Airway epithelial cell (primary cell): ENCODE results near the gene EFS. TPM values are rescaled to one million over a fixed set of nuclear protein-coding genes. Genes with fewer than 3 reads are reported as not detected.

Experiments used
- total RNA-seq: library from RNA; depleted of rRNA; stranded (reverse); fragments of >200 nt; gene quantifications from 2 replicates; pipeline ENCODE4 v1.2.3, GENCODE V29; 2015

Gene EFS
- 15.0 and 23.2 TPM in 2 replicates for total RNA-seq

DNA sequence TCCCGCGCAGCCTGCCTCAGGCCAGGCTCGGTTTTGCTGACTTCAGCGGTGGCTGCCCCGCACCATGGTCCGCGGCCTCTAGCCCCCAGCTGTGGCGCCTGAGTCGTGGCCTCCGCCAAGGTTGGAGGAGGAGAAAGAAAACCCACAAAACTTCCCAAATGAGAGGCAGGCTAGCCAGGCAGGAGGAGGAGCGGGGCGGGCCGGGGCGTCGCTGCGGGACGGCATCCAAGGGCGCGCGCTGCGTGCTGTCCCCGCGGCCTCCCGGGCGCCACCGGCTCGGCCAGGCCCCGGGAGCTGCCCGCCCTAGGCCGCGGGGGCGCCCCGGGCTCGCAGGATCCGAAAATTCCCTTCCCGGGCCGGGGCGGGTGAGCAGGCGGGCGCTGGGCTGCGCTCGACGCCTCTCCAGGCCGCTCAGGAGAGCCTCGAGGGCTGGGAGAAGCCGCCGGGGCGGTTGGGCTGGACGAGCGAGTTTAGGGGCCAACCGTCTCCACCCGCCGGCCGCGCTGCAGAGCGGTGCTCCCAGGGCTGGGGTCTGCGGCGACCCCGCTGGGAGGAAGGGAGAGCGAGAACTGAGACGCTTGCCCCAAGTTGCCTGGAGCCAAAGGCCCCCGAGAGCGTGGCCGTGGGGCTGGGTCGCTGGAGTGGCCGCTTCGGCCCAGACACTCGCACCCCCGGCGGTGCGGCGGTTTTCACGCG lies at the start of gene EFS:
EFS (minus strand) TSS at position 137 of the 696 bp plus-strand sequence. CDS start 147 bp downstream, outside the sequence.

GRCh38 chr14:23407516-23408306 lies 42.7 kb upstream of the EFS start, which contains the start of gene MYH6:
MYH6 (minus strand) TSS chr14:23408273; CDS start chr14:23407223, 1,050 bp downstream.

DNA sequence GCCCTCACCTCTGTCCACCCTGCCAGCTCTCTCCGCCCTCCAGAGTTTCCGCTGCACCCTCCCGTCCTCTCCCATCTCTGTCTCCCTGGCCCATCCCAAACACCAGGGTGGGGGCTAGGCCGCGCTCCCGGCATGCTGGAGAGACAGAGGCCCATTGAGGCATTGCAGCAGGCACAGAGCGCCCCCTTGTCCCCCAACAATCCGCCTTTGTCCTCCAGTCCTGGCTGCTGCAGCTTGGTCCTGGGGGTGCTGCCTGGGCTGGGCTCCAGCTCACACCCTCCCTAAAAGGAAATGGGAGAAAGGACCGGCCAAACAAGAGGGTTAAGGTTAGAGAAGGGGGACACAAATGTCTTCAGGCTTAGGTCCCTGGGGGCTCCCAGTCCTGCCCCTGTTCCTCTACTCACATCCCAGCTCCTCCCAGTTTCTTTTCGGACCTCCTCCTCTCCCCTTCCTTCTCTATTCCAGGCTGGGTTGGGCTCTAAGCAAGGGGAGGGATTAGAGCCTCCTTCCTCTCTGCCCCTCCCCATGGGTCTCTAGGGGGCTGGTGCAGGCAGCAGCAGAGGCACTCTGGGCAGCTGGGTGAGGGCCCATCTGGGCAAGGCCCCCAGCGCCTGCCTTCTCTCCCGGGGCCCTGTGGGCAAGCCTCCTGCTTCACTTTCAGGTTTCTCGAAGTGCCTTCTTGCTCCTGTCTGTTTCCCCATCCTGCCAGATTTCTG lies 11.7 kb upstream of the EFS start, which contains the start of gene CMTM5:
CMTM5 (plus strand) TSS at position 565 of the 716 bp plus-strand sequence. CDS start 206 bp downstream, outside the sequence.

GRCh38 chr14:23372509-23372908 lies 7.5 kb upstream of the EFS start, which contains the start of gene IL25:
IL25 (plus strand) TSS chr14:23372809.

DNA sequence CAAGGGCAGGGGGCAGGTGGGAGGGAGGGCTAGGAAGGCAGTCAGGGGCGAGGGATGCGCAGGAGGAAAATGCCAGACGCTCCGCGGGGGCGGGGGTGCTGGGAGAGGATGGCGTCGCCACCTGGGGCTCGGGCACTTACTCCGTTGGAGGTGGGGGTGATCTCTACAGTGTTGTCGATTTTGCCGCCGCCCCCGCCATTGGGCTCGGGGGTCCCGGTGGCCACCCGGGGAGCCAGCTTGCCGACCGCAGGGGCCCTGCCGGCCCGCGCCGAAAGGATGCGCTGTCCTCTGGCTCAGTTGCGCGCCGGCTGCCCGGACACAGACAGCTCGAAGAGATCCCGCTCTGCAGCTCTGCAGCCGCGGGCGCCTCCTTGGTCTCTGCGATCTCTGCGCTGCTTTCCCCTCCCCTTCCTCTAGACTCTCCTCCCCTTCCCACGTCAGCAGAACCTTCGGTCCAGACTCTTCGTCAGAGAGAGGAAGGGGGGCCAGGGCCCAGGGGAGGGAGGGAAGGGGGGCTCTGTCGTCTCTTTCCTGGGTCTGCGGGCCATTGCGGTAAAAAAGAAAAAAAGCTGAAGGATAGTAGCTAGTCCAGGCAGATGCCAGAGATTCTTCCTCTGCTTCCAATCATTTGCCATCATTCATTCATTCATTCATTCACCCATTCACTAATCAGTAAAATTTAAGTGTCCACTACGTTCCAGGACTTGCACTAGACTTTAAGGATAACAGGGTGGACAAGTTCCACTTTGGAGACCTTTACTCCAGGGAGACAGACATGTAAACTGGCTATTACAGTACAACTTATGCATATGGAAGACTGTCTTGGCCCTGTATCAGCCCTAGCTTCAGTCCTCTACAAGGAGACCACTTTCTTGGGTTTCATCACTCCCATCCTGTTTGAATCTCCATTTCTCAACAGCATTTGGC lies 12.2 kb downstream of the EFS start, which contains the start of gene SLC22A17:
SLC22A17 (minus strand) TSS at position 382 of the 927 bp plus-strand sequence.

GRCh38 chr14:23320584-23321571 lies 44.1 kb downstream of the EFS start, which contains the start of gene PABPN1:
PABPN1 (plus strand) TSS chr14:23321457; CDS start chr14:23321470, 13 bp downstream.

GRCh38 chr14:23306412-23307145 lies 58.4 kb downstream of the EFS start, which contains the start of gene BCL2L2:
BCL2L2 (plus strand) TSS chr14:23306833; CDS start chr14:23307768, 935 bp downstream.

Other genes starting within 250 kb of the EFS start
- not detected in 2 replicates for gene CEBPE, start 245.9 kb downstream of the EFS start, total RNA-seq
- 12.0 and 19.0 TPM in 2 replicates for gene SLC7A8, start 181.5 kb downstream of the EFS start, total RNA-seq
- gene RNF212B, start 127.2 kb downstream of the EFS start, total RNA-seq, result not detected in 2 replicates
- 12.8 and 15.2 TPM in 2 replicates for gene HOMEZ, start 79.0 kb downstream of the EFS start, total RNA-seq
- gene PPP1R3E, start 62.3 kb downstream of the EFS start, total RNA-seq, result 2.4 and 7.5 TPM in 2 replicates
- 15.5 and 21.9 TPM in 2 replicates for gene BCL2L2, start 58.3 kb downstream of the EFS start, total RNA-seq
- gene PABPN1, start 43.7 kb downstream of the EFS start, total RNA-seq, result 41.6 and 51.3 TPM in 2 replicates
- 3.8 and 5.4 TPM in 2 replicates for gene SLC22A17, start 12.3 kb downstream of the EFS start, total RNA-seq
- gene IL25, start 7.6 kb upstream of the EFS start, total RNA-seq, result not detected in 2 replicates
- gene CMTM5, start 11.9 kb upstream of the EFS start, total RNA-seq, result not detected in 2 replicates
- gene MYH6, start 43.1 kb upstream of the EFS start, total RNA-seq, result not detected in 2 replicates
- not detected in 2 replicates for gene MYH7, start 70.5 kb upstream of the EFS start, total RNA-seq
- gene NGDN, start 104.5 kb upstream of the EFS start, total RNA-seq, result 29.1 and 30.3 TPM in 2 replicates
- 0.21 and 2.0 TPM in 2 replicates for gene ZFHX2, start 186.6 kb upstream of the EFS start, total RNA-seq
- 4.9 and 13.4 TPM in 2 replicates for gene THTPA, start 191.1 kb upstream of the EFS start, total RNA-seq
- gene AP1G2, start 202.6 kb upstream of the EFS start, total RNA-seq, result 57.8 and 73.3 TPM in 2 replicates
- gene JPH4, start 213.6 kb upstream of the EFS start, total RNA-seq, result not detected in 2 replicates